HCEC 1CT (cell line): ENCODE data around the gene HSPBP1.
A peak's percentile ranks its signal among the peaks of the same experiment; 100 is the strongest.

Experiments used
- DNase-seq: peaks from one replicate; pipeline ENCODE4 v3.0.0-alpha.2; 2017

The HSPBP1 gene

DNA sequence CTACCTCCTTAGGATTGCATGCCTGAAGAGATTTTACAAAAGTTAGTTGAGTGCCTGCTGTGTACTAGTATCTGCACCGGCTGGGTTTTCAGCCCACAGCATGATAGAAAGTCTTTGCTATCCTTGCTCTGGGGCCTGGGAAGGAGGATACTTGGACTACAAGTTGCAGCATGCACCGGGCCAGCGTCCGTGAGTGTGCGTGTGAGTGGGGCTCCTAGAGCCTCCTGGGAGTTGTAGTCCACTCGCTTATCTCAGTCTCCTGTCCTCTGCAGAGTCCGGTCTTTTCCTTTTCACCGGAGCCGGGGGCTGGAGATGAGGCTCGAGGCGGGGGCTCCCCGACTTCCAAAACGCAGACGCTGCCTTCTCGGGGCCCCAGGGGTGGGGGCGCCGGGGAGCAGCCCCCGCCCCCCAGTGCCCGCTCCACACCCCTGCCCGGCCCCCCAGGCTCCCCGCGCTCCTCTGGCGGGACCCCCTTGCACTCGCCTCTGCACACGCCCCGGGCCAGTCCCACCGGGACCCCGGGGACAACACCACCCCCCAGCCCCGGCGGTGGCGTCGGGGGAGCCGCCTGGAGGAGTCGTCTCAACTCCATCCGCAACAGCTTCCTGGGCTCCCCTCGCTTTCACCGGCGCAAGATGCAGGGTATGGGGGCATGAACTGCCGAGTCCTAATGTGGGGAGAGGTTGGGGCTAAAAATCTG, 24.5 kb upstream of the HSPBP1 start:
- DNase-seq, result peak; percentile 16

DNA sequence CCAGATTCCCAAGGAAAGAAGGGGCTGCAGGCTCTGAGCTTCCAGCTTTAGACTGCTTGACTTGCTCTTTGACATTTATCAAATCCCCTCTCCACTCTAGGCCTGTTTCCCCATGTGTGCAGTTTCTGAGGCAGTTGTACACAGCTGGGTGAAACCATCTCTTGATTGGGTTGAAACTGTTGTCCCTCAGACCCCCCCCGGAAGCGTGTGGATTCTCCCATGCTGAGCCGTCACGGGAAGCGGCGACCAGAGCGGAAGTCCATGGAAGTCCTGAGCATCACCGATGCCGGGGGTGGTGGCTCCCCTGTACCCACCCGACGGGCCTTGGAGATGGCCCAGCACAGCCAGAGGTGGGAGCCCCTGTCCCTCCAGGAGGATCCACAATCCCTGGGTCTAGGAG, 23.6 kb upstream of the HSPBP1 start:
- no peak for DNase-seq

- no peak for DNase-seq
Observed at GRCh38 chr19:55302318-55302703, 22.4 kb upstream of the HSPBP1 start.

DNA sequence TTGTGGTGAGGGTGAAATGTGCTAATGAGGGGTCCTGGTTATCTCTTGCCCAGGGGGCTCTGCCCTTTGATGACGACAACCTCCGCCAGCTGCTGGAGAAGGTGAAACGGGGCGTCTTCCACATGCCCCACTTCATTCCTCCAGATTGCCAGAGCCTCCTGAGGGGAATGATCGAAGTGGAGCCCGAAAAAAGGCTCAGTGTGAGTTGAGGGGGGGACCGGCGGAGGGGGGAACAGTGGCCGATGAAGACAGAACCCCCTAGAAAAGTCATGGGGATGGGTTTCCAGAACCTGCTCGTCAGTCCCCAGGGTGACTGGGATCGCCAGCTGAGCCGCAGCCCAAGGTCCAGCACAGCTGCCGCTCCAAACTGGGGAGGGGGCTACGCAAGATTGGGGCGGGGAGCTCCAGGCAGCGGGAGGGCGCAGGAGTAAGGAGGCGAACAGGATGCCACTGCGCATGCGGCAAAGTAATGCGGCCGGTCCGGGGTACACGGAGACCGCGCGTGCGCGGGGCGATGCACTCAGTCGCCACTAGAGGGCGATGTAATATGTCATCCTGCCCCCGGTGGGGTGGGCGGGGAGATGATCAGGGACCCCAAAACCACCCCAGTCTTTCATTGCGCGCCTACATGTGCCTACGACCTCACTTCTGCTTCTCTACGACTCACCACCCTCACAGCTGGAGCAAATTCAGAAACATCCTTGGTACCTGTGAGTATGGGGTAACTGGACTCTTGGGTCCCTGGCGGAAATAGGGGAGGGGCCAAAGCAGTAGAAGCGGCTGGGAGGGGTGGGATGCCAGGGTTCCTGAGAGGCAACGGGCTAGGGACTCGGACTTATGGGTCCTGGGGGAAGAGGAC, 21.8 kb upstream of the HSPBP1 start:
- peak; percentile 41 for DNase-seq

- no peak for DNase-seq
Observed at GRCh38 chr19:55300886-55301458, 21.1 kb upstream of the HSPBP1 start.

GRCh38 chr19:55299991-55300390, 20.1 kb upstream of the HSPBP1 start:
- no peak for DNase-seq

DNA sequence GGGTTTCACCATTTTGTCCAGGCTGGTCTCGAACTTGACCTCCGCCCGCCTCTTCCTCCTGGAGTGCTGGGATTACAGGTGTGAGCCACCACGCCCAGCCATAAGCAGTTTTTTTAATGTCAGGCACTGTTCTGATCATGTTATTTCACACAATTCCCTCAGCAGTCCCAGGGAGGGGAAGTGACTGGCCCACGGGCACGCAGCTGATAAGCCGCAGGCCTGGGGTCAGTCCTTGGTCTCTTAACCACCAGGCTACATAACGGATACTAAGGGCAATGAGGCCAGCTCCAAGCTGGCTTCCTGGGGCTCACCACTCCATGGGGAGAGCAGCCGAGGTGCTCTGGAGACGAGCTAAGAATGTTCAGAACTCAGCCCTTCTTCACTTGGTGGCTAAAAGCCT, 17.4 kb upstream of the HSPBP1 start:
- no peak for DNase-seq

DNA sequence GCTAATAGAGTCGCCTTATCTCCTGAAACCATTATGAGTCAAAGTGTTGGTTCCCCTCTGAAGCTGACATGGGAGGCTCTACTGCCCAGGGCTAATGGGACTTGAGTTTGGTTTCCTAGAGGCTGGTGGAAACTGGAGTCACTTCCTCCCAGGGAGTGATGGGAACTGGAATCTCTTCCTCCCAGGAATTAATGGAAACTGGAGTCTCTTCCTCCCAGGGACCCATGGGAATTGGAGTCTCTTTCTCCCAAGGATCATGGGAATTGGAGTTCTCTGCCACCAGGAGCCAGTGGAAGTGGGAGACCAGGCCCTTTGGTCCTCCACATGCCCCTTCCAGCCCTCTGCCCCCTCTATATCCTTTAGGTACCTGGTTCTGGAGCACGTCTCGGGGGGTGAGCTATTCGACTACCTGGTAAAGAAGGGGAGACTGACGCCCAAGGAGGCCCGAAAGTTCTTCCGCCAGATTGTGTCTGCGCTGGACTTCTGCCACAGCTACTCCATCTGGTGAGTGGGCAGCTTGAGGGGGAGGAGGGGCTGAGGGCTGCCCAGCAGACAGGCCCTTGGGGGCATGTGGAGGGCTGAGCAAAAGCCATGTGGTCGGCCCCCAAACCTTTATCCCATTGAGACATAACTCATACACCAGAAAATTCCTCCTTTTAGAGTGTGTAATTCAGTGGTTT, 9.3 kb upstream of the HSPBP1 start:
- no peak for DNase-seq

- DNase-seq, result no peak
Observed at GRCh38 chr19:55287361-55288079, 7.6 kb upstream of the HSPBP1 start.

GRCh38 chr19:55285229-55285890, 5.5 kb upstream of the HSPBP1 start:
- DNase-seq, result no peak

DNA sequence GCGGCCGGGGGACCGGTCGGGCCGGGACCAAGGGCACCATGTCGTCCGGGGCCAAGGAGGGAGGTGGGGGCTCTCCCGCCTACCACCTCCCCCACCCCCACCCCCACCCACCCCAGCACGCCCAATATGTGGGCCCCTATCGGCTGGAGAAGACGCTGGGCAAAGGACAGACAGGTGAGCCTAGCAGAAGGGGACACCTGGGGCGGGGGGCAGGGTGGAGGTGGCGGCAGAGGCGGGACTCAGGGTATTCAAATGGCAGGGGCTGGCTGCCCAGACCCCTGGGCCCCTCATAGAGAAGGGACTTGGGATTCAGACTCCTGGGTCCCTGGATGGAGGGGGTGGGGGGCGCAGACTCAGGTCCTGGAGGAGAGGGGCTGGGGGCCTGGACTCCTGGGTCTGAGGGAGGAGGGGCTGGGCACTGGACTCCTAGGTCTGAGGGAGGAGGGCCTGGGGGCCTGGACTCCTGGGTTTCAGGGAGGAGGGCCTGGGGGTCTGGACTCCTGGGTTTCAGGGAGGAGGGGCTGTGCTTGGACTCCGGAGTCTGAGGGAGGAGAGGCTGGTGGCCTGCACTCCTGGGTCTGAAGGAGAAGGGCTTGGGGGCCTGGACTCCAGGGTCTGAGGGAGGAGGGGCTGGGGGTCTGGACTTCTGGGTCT, 4.6 kb upstream of the HSPBP1 start:
- DNase-seq, result no peak

- DNase-seq, result peak; percentile 14
Observed at GRCh38 chr19:55283548-55284377, 3.9 kb upstream of the HSPBP1 start, which contains the start of gene BRSK1. Gene BRSK1 (plus strand): TSS chr19:55283997. CDS start chr19:55284443, 446 bp downstream.

- no peak for DNase-seq
Observed at GRCh38 chr19:55279340-55279739, 570 bp downstream of the HSPBP1 start.

GRCh38 chr19:55278391-55279135, 1.3 kb downstream of the HSPBP1 start:
- no peak for DNase-seq

DNA sequence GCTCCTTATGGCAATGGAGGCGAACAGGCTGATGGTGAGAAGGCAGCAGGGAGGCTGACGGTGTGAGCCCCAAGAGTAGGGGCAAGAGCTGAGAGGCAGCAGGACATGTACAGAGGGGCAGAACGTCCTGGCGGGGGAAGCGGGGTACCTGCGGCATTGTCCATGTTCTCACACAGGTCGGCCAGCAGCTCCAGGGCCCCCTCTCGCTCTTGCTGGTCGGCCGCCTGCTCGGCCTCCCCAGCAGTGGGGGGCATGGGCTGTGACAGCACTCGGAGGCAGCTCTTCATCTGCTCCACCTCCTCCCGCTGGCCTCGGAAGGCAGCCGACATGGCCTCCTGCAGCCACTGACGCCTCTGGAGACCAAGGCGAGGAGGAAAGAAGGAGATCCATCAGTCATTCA, 2.4 kb downstream of the HSPBP1 start:
- DNase-seq, result no peak

- no peak for DNase-seq
Observed at GRCh38 chr19:55276720-55277430, 3.0 kb downstream of the HSPBP1 start.

- DNase-seq, result no peak
Observed at GRCh38 chr19:55275851-55276719, 3.8 kb downstream of the HSPBP1 start.
